Uterus (tissue), 2 donors: ENCODE results near the gene POP7.

ENCODE experiments used
- CTCF ChIP-seq, 4 experiments: fragments of 200-600 bp in 2 of 4; fragments of 450-650 bp in 2 of 4; sonication (generic) in 2 of 4; IDR thresholded peaks; one replicate each; pipeline ENCODE4 v1.5.1; 2016 to 2019; ENCODE audit warnings: antibody characterized with exemption in 4 of 4, mild to moderate bottlenecking in 2 of 4, moderate library complexity in 1 of 4
- POLR2A ChIP-seq, 2 donors: fragments of 450-650 bp; IDR thresholded peaks; one replicate each; pipeline ENCODE4 v1.6.1; 2016; ENCODE audit warnings: antibody characterized with exemption in 2 of 2, mild to moderate bottlenecking in 1 of 2, moderate library complexity in 1 of 2

DNA sequence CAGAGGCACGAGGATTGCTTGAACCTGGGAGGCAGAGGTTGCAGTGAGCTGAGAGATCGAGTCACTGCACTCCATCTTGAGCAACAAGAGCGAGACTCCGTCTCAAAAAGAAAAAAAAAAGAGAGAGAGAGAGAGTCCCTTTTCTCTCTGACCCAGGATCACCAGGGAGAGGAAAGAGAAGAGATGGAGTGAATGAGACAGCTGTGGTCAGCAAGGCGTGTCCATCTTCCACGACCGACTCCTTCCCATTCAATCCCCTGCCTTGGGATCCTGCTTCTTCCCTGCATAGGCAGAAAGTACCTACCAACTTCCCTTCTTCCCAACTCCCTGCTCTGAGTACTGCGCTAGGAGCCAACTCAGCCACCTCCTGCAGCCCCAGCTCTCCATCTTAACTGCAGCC lies 22.3 kb downstream of the POP7 start:
- no peak for TF ChIP-seq CTCF (IDR thresholded peaks at IDR 0.05)
- no peak for TF ChIP-seq POLR2A (IDR thresholded peaks at IDR 0.05)
